ENCODE data around the gene HS6ST1.

HS6ST1 gene

DNA sequence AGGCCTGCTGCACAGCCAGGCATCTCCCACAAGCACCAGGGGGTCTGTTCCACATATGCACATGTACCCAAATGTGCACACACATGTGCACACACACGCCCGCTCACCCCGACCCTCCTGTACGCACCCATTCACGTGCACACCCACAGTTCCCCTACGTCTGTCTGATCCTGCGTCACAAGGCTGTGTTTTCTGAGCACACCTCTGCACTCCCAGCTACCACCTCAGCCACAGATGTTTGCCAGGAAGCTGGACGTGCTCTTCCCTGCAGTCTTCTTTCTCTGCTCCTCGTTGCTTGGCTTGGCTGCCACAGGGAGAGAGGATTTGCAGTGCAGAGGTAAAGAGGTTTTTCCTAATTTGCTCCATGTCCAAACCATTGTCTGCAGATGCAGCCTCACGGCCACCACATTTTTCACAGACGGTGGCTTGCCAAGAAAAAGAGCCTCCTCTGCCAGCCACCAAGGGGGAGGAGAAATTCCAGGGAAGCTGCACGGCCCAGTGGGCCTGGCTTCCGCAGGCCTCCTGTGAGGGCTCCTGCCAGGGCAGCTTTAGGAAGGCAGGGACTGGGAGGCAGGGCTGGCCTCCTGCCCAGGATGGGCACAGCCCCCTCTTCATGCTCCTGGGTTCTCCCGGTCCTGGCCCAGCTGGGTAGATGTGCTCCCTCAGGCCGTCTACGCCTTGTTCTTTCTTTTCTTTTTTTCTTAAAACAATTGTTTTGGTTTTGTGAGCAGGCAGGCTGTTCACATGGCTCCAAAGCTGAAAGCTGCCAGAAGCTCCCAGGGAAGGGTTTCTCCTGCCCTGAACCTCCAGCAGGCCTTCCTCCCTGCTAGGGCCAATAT, 29.3 kb upstream of the HS6ST1 start:
- DNase-seq (ENCODE audit: low spot score): no peak

DNA sequence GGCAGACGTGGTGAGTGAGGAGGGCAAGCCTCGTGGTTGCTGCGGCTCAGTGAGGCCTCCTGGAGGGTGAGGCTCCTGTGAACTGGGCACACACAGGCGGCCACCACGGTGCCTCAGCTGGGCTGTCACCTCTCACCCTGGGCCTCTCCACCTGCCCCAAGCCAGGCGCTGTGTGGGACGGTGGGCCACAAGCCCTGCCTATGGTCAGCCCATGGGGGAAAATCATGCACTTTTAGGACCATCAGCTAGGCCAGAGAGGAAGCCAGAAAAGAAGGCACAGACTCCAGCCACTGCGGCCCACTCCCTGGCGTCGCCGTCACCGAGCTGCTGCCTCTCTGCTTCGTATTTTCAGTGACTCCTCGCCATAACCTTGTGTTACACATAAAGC, 28.5 kb upstream of the HS6ST1 start:
- DNase-seq (ENCODE audit: low spot score): no peak

DNA sequence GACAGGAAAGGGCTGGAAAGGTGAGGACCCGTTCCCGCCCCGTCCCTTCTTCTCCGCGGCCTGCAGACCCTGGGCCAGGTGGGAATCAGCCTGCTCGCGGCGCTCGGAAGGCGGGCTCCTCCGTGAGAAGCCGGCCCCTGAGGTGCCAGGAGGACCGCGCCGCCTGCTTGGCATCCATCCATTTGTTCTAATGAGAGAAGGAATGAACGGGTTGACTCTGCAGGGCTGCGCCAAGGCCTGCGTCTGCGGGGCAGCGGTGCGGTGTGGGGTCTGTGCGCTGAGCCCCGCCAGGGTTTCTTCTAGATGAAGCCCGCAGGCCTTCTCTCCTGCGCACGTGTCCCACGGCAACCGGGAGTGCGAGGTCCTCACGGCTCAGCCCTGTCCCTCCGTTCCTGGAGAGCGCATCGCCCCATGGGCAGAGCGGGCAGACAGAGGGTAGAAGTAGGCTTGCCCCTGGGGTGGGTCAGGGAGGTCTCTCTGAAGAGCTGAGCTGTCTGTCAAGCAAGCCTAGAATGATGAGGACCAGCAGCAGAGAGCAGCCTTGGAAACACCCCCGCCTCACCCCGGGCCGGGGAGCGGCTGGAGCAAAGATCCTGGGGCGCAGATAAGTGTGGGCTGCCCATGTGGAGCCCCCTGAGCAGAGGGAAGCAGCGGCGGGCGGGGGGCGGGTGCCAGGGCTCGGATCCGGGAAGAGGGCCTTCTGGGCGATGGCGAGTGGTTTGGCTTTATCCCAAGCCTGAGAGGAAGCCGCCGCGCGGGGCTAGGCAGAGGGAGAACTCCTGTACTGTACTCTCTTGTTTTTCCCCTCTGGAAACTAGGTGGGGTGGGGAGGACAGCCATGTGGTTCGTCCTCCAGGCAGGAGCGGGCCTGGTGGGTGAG, 27.9 kb upstream of the HS6ST1 start:
- DNase-seq (ENCODE audit: low spot score): no peak

DNA sequence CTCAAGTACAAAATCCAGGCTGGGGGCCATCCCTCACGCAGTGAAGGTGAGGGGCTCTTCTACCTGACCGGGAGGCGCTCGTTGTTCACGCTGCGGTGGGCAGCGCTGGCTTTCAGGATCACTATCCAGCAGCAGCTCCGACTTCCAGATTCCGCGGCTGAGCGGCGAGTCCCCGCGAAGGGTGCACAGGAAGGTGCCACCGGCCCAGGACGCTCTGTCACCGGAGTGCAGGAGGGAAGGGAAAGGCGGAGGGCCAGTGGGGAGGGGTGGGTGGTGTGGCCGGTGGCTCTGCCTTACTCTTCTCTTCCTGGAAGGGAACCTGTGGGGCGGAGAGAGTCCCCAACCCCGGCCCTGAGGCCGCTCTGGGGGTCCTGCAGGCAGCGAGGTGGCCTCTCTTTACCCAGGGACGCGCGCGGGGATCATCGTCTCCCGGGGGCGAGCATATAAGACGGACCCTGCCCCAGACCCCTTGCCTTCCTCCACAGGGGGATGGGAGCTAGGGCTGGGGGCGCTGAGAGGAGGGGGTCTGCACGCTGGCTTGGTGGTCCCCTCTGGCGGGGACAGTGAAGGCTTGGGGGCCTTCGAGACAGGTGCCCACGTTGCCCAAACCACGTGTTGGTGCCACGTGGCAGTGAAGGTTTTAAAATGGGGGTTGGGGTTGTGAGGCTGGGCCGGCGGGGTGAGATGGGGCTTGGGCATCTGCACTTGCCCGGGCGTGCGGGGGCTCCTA, 26.9 kb upstream of the HS6ST1 start:
- DNase-seq (ENCODE audit: low spot score): no peak

DNA sequence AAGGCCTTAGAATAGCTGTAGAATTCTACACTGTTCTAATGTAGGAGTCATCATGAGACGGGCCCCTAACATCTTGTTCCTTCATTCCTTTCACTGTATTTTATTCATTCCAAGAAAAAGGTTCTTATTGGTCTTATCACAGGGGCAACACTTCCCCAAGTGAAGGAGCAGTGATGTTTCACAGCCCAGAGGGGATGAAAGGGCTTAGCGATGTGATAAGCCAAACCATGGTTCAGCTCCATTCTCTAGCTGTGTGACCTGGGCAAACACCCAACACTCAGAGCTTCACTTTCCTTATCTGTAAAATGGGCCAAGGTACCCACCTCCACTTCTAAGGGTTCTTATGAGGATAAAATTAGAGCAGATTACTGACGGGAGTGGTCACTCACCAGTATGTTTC, 25.4 kb upstream of the HS6ST1 start:
- no peak for DNase-seq (ENCODE audit: low spot score)

DNA sequence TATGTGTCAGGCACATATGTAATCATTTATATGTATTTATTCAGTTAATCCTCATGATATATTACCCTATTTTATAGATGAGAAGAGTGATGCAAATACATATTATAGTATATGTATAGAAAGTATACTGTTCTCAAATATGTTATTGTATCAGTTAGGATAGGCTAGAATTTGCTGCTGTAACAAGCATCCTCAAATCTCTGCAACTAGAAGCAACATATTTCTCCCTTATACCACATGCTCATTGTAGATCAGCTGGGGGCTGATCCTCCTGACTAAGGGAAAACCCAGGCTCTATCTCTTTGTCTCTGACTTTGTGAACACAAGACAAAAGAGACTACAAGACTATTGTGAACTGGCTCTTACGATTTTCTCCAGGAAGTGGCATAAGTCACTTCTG, 24.8 kb upstream of the HS6ST1 start:
- no peak for DNase-seq (ENCODE audit: low spot score)

DNA sequence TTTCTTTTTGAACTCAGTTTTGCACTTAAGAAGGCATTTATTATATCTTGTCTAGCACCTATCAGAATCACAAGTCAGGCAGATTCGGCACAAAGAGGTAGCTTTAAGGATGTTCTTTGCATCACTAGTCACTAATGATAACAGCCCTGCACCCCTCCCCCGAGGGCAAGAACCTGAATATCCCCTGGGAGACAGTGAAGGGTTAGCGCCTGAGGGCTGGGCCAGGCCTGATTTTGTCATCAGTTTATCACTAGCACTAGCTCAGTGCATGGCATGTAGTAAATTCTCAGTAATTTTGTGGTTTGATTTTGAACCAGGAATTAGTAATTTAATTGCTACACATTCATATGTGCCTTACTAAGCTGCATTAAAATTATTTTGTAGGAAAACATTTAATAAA, 23.9 kb upstream of the HS6ST1 start:
- no peak for DNase-seq (ENCODE audit: low spot score)

DNA sequence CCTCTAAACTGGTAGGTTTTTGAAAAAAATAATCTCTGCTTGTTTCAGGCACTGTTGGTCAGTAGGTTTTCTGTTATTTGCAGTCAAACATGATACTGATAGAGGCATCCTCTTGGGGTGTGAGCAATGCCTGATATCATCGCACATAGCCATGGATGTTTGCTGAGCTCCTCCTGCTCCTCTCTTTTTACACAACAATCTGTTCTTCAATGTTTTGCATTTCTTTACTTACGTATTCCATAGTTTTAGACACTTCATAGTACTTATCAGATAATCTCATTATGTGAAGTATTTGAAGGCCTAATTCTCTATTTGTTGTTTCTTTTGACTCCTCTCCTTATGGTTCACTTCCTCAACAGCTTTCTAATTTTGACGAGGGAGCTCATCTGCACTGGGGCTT, 23.0 kb upstream of the HS6ST1 start:
- DNase-seq (ENCODE audit: low spot score): no peak

DNA sequence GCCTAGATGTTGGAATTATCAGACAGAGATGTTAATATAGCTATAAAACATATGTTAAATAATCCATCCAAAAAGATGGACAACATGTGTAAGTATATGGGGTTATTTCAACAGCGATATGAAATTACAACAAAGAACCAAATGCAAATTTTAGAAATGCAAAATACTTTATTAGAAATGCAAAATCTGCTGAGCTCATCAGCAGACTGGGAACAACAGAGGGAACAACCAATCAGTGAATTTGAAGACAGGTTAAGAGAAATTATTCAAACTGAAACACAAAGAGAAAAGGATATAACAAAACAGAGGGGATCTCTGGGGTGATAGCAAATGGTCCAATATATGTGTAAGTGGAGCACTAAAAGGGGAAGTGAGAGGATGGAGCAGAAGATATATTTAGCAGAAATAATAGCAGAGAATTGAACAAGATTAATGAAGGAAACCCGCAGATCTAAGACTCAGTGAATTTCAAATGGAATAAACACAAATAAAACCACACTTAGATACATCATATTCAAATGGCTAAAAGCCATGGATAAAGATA, 13.5 kb upstream of the HS6ST1 start:
- DNase-seq (ENCODE audit: low spot score): no peak

DNA sequence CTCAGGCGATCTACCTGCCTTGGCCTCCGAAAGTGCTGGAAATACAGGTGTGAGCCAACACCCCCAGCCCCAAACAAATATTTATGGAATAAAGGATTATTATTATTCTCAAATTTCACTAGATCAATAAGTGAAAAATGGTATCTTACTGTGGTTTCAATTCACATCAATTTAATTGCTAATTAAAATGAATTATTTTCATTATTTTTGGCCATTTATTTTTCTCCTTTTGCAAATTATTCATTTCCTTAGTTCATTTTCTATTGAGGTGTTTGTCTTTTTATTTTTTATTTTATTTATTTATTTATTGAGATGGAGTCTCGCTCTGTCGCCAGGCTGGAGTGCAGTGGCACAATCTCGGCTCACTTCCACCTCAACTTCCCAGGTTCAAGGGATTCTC, 11.9 kb upstream of the HS6ST1 start:
- DNase-seq (ENCODE audit: low spot score): no peak

DNA sequence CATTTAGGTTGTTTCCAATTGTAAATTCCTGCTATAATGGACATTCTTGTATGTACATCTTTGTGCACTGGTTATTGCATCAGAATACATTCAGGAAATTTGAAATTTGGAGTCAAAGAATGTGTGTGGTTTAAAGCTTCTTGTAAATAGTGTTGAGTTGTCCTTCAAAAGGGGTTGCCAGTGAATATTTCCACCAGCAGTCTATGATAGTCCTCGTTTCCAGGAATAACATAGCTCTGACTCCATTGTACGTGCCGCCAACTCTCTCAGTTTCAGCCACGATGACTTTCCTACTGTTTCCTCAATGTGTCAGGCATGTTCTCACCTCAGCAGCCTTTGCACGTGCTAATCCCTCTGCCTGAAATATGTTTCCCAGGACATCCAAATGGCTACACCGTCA, 10.9 kb upstream of the HS6ST1 start:
- no peak for DNase-seq (ENCODE audit: low spot score)

DNA sequence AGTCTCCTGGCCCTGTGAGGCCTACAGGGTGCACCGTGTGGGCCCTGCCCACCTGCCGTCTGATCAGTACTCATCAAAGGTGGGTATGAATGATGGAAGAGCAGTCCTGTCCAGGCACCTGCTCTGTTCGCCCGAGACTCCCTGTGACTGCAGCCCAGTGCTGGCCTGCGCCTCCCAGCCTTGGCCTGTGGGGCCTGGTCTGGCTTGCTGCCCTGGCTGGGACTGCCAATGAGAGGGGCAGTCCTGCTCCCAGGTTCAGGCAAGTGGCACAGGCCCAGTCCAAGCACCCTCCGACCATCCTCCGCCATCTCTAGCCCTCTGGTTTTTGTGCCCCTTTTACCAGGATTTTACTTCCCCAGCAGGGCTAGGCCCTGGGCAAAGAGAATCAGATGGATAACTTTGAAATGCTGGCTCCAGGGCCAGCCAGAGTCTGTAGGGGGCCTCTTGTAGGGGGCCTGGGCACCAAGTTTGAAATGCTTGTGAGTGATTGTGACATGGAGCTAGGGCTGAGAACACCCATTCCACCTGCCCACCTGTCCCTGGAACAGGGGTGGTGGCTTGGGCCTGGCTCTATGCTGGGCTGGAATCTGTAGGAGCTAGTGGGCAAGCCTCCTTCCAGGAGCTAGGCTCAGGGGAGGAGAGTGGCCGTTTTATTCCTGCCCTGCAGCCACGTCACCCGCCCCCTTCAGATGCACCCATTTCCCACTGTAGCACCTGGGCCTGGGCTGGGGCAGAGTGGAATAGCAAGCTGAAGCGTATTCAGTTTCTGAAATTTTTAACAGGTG, 8.7 kb upstream of the HS6ST1 start:
- no peak for DNase-seq (ENCODE audit: low spot score)

DNA sequence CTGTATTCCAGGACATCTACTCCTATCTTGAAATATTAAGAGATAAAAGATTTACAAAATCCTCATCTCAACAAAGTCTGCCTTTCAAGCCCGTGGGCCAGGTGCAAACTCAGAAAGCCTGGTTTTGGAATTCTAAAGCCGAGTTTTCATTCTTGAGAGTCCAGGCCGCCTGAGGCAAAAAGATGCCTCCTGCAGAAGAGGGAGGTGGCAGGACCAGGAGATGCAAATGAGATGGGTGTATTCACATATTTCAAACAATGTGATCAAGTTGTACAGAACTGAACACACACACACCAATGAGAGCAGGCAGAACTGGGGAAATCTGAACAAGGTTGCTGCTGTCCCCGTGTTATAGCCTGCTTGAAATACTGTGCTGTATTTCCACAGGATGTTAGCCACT, 7.7 kb upstream of the HS6ST1 start:
- no peak for DNase-seq (ENCODE audit: low spot score)

DNA sequence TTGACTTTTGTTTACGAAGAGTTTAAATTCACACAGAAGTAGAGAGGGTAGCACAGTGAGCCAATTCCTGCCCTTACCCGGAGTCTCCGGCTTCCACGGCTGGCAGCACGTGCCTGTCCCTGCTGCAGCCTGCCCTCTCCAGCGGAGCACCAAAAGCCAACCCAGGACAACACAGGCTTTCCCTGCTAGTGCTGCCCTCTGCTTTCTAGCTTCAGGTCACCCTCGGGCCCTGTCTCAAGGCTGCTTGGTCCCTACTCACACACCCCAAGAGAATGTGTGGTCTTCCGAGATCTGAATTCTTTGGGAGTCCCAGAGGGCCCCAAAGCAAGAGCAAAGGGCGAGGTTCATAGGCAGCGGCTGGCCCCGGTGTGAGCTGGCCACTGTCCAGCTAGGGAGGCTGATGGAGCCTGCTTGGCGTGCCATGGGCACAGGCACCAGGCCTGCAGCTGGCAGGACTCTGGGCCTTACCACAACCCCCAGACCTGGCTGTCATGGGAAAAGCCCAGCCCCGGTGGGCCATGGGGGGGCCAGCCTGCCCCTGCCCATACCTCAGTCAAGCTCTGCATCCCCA, 7.0 kb upstream of the HS6ST1 start:
- DNase-seq (ENCODE audit: low spot score): no peak

DNA sequence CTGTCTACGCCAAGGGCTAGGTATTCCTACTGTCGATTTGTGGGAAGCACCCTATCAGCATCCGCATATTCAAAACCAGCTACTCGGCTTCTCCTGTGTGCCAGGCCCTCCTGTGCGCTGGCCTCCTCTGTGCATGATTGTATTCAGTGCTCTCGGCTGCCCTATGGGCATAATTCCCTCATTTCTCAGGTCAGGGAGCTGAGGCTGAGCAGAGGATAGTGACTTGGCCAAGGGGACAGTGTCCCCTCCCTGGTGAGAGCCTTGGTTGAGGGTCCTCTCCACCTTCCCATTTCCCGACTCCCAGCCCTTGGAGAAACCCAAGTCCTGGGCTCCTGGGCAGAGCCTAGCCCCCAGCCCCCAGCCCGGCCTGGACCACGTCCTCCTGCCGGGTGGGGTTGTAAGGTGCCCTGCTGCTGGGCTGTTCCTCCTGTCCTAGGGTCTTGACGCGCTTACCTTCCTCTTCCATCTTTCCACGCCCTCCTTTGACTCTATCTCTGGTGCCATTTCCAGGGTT, 6.3 kb upstream of the HS6ST1 start:
- DNase-seq (ENCODE audit: low spot score): no peak

DNA sequence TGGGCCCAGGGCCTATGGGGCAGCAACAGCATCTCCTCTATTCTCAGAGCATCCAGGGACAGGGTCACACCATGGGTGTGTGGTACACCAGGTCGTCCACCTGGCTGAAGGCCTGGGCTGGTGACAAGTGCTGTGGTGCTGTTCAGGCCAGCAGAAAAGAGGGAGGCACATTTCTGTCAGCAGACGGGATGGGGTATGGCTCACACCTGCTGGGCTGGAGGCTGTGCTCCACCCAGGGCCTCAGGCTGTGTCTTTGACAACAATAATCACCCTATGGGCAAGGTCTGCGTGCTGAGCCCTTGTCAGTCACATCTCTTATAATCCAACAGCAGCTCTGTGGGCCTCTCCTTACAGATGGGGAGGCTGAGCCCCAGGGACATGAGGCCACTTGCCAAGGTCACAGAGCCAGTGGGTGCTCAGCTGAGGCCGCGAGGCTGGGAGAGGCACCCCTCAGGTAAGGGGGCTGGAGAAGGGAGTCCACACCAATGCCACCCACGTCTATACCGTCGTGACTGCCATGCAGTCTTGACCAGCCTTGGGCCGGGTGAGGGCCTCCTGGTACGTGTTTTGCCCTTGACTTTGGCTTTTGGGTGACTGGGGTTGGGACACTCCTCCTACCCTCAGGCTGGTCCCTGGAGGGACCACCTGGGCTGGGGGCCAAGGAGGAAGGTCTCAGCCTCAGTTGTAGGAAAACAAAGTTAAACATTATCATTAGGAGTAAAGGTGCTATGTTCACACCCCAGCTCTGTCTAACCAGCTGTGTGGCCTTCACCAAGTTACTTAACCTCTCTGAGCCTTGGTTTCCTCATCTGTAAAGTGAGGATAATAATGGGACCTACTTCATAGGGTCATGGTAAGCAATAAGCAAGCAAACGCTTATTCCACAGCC, 5.6 kb upstream of the HS6ST1 start:
- DNase-seq (ENCODE audit: low spot score): no peak

DNA sequence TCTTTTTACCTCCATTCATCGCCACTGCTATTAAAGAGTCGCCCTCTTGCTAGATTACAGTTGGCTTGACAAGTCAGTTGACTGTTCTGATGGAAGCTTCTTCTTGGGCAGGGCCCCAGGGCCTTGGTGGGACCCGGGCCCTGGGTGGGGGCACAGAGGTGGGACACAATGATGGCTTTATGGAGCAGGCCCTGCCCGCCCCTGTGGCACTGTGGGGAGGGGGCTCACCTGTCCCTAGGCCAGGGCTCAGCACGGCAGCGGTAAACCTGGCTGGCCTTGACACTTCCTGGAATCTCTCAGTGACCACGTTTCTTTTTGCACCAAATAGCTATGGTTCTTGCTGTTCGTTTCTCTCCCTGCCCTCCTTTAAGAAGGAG, 4.9 kb upstream of the HS6ST1 start:
- no peak for DNase-seq (ENCODE audit: low spot score)

DNA sequence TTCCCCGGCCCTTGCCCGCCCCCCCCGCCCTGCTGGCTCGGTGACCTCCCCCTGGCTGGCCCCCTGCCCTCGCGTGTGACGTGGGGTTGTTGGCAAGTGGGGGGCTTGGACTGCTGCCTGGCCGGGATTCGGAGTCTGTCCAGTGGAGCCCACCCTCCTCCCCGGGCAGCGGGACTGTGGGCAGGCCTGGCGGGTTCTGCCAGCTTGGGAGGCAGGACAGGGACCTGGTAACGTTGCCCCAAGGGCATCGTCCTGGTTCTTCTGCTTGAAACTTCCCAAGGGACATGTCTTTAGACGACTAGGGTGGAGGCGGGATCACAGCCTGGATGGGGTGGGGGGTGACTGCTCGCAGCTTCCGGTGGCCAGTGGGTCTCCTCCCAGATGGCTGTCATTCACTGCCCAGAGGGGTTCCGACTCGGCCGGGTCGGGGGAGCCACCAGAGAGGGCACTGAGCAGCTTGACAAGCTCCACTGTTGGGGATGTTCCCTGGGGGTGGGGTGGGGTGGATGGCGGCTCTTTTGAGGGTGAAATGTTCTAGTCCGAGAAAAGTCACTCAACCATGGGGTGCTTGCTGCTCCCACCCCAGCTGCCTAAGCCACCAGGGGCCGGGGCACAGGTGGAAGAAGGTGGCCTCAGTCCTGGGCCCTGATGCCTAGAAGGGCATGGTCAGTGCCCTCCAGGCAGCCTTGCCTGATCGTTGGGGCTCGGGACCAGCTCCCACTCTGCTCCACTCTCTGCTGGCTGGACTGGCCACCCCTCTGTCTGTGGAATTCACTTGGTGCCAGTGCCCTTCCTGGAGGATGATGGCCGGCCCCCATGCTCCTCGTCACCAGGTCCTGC, 4.3 kb upstream of the HS6ST1 start:
- no peak for DNase-seq (ENCODE audit: low spot score)

All from HuH-7.5 (cell line).